Heart right ventricle (tissue), 16 donors: ENCODE measurements around the gene SHISA4. TPM values are rescaled to one million over a fixed set of nuclear protein-coding genes. Genes with fewer than 3 reads are reported as not detected.
"Not testable (repeated sequence)": the region's sequence is repeated elsewhere in the genome, so short reads cannot be mapped to it uniquely, and the experiment has no call there.

ENCODE experiments used
- ATAC-seq, 8 donors: fragments of 200-7000 bp; cut with Tn5 transposase; one replicate each; pipeline ENCODE4 v1.9.1; 2020; ENCODE audit warnings: mild to moderate bottlenecking in 8 of 8, moderate library complexity in 8 of 8, moderate number of reproducible peaks in 1 of 8
- DNase-seq, 2 donors: peaks; one replicate each; pipeline ENCODE4 v3.0.0-alpha.2; 2020
- H3K27ac ChIP-seq, 10 donors: fragments of 200-600 bp; sonication (generic) in 2 of 10; one replicate each; pipeline versions ENCODE4 v1.5.0 to v1.8.0; 2020 to 2022; ENCODE audit warnings: mild to moderate bottlenecking in 3 of 10
- H3K27me3 ChIP-seq, 7 donors: fragments of 200-600 bp; one replicate each; pipeline ENCODE4 v1.8.0; 2021 to 2022; ENCODE audit warnings: mild to moderate bottlenecking in 2 of 7
- H3K36me3 ChIP-seq, 9 donors: fragments of 200-600 bp; sonication (generic) in 1 of 9; one replicate each; pipeline versions ENCODE4 v1.5.0 to v1.8.0; 2020 to 2022; ENCODE audit warnings: mild to moderate bottlenecking in 2 of 9
- H3K4me1 ChIP-seq, 9 donors: fragments of 200-600 bp; sonication (generic) in 1 of 9; one replicate each; pipeline versions ENCODE4 v1.5.0 to v1.8.0; 2020 to 2022; ENCODE audit warnings: mild to moderate bottlenecking in 4 of 9
- H3K4me3 ChIP-seq, 10 donors: fragments of 200-600 bp; sonication (generic) in 2 of 10; one replicate each; pipeline versions ENCODE4 v1.5.0 to v1.8.0; 2020 to 2022; ENCODE audit warnings: mild to moderate bottlenecking in 7 of 10, moderate library complexity in 2 of 10
- H3K9me3 ChIP-seq, 11 donors: fragments of 200-600 bp in 10 of 11; sonication (generic) in 2 of 11; one replicate each; pipeline versions ENCODE4 v1.5.0 to v1.8.0; 2013 to 2022; ENCODE audit warnings: mild to moderate bottlenecking in 2 of 11, control low read depth in 1 of 11, moderate library complexity in 1 of 11
- WGBS, 2 donors: extraction: QIAGEN DNeasy Blood & Tissue Kit; methylation state at CpG; one replicate each; pipeline ENCODE4 v1.1.7; 2013; ENCODE audit warnings: inconsistent platforms in 1 of 2; 5-methylcytosine and 5-hydroxymethylcytosine counted together
- intact Hi-C, 10 donors: fragments of 100-400 bp; cut with DNase I; formaldehyde crosslinking; loops; one replicate each; pipeline versions ENCODE4 v1.11.1 to v1.14.2; 2022
- polyA plus RNA-seq, 2 donors: library from polyadenylated mRNA; stranded (reverse); fragments of 200-250 nt; gene quantifications; one replicate each; pipeline ENCODE4 v1.2.3, GENCODE V29; 2013
- total RNA-seq, 10 donors: library from RNA; stranded (reverse); fragmentation: NEBNext Ultra II Directional in 3 of 10; extraction: Animal tissue kit (Norgen Biotek cat#: 25700) in 3 of 10; gene quantifications; one replicate each; pipeline versions ENCODE4 v1.2.1 to v1.2.4, GENCODE V29; 2021 to 2023
- TF ChIP-seq, protein P1 (sequence below), 9 donors: fragments of 200-600 bp; sonication (generic) in 2 of 9; IDR thresholded peaks; one replicate each; pipeline versions ENCODE4 v1.5.0 to v1.8.0; 2021 to 2022; ENCODE audit warnings: antibody characterized with exemption in 9 of 9, mild to moderate bottlenecking in 5 of 9, moderate library complexity in 1 of 9
- donor health status: Arrhythmogenic right ventricular cardiomyopathy.
- donor health status: ischemic (EF 13 %, LVEDD 7.1; RV severe dilation, severe dysfunction).
- donor health status: healthy with polysubstance abuse.
- donor health status: DM: no; HTN: yes; CAD: no.
- donor health status: DM: no; HTN: no; CAD: no.
- donor health status: ischemic (EF 25% LVEDD 6.9; RV normal size, moderate dysfunction).
- donor health status: ischemic (EF 25% LVEDD 5.7; RV mildly dilated, moderate dysfunction).
- donor health status: healthy.
- donor health status: DM: yes; HTN: yes; CAD: no.
- donor health status: Ischemic cardiomyopathy.
- donor health status: ischemic (EF 35%, LVEDD 5.7; RV mildly dilated, moderate dysfunction).
- donor health status: nonischemic (EF 11% LVEDD 7.7; RV severe dilation, severe dysfunction).
- donor health status: DM: yes; HTN: yes; CAD: no.
- donor health status: PGD.
- donor health status: ischemic (EF 29% LVEDD 5.4; RV normal size, mild dysfunction).
- donor health status: nonischemic (EF 23%, LVEDD 6.1; RV moderate dilation, normal function).

SHISA4 gene
- total and polyA plus RNA-seq, 12 donors, result 72.6 to 214 (median 122) TPM

DNA sequence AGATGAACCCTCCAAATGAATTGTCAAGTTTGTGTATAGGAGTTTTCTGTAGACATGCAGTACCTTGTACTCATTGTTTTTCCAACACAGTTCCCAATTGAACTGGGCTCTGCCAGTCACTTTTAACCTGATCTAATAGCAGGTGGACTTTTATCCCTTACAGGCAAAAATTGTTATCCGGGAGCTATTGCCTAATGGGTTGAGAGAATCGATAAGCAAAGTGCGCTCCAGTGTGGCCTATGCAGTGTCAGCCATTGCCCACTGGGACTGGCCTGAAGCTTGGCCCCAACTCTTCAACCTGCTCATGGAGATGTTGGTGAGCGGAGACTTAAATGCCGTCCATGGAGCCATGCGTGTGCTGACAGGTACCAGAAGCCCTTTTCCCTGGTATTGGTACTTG is 40.5 kb upstream of the SHISA4 start:
- Histone ChIP-seq H3K4me3 (no peak overlapping the region), H3K27me3 (no peaks in the 10 kb centered on the region), H3K36me3 (peaks cover 2 to 62% (median 18%) of the 10 kb centered on the region in 9 donors), H3K9me3 (no peaks in the 10 kb centered on the region), H3K4me1 (peaks cover 15 to 51% (median 27%) of the 10 kb centered on the region in 9 donors), H3K27ac (peak overlapping the region in 2 of 10 donors; percentile 25 to 73)
- WGBS, 2 donors, result 95 to 96% methylated on average over 6 of the region's 6 CpGs
- intact Hi-C loops, result no loop called here
- no peak for ATAC-seq
- no peak for DNase-seq
- TF ChIP-seq, protein P1, sequence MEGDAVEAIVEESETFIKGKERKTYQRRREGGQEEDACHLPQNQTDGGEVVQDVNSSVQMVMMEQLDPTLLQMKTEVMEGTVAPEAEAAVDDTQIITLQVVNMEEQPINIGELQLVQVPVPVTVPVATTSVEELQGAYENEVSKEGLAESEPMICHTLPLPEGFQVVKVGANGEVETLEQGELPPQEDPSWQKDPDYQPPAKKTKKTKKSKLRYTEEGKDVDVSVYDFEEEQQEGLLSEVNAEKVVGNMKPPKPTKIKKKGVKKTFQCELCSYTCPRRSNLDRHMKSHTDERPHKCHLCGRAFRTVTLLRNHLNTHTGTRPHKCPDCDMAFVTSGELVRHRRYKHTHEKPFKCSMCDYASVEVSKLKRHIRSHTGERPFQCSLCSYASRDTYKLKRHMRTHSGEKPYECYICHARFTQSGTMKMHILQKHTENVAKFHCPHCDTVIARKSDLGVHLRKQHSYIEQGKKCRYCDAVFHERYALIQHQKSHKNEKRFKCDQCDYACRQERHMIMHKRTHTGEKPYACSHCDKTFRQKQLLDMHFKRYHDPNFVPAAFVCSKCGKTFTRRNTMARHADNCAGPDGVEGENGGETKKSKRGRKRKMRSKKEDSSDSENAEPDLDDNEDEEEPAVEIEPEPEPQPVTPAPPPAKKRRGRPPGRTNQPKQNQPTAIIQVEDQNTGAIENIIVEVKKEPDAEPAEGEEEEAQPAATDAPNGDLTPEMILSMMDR (IDR thresholded peaks at IDR 0.05), result no peak

DNA sequence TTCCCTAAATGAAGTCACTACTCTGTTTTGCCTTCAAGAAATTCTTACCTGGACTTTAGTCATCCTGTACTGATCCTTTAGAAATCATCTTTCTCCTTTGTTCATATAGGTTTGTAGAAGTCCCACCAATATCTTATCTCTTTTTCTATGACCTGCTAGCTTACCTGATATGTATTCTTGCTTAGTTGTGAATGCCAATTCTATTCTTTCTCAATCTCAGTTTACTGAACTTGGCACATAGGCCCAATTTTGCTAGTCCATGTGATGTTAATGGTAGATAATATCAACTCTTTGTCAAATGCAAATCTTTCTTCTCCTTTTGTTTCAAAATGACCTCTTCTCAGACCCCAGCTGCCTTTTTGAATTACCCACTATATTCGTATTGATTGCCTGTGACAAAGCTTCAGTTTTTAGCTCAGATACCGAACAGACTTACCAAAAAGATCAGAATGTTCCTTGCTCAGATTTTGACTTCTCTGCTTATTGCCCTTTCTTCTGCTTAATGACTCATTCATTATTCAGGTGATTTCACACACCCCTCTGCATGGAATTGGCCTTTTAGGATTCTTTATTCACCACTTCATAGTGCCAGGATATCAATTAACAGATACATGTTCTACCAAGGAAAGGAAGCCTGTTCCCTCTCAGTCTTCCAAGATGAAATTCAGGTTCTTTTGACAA is 39.2 kb upstream of the SHISA4 start:
- H3K27me3 ChIP-seq, result no peaks in the 10 kb centered on the region
- H3K27ac ChIP-seq, result peak overlapping the region in 9 of 10 donors; percentile 23 to 73 (median 58)
- intact Hi-C loops, result no loop called here
- no peak overlapping the region for H3K4me3 ChIP-seq
- no peaks in the 10 kb centered on the region for H3K9me3 ChIP-seq
- 65 to 66% methylated on average over 2 of the region's 2 CpGs for WGBS, 2 donors
- peaks cover 4 to 75% (median 27%) of the 10 kb centered on the region in 9 donors for H3K36me3 ChIP-seq
- peaks cover 15 to 51% (median 27%) of the 10 kb centered on the region in 9 donors for H3K4me1 ChIP-seq
- ATAC-seq, result peak in 2 of 8 donors; percentile 12 to 27
- TF ChIP-seq, protein P1 (IDR thresholded peaks at IDR 0.05), result no peak
- DNase-seq, result no peak

DNA sequence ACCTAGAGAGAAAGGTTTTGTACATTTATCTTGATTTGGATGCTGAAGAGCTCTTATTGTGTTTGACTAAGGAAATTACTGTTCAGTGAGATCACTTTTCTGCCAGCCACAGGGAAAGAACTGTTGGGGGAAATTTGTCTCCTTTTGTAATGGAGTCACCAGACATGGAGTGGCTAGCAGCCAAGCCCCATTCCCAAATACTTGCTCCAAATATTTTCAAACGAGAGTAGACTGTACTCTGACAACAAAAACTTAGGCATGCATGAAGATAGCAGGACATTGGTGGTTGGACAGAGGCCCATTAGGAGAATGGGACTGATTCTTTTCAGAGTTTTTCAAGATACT is 38.7 kb upstream of the SHISA4 start:
- no peaks in the 10 kb centered on the region for H3K27me3 ChIP-seq
- peaks cover 4 to 80% (median 32%) of the 10 kb centered on the region in 9 donors for H3K36me3 ChIP-seq
- DNase-seq (peak in 1 of 2 donors; percentile 53), ATAC-seq (peak; percentile 25 to 84 (median 72))
- TF ChIP-seq, protein P1 (IDR thresholded peaks at IDR 0.05), result no peak
- 8 to 15% methylated on average over 1 of the region's 1 CpG for WGBS, 2 donors
- peaks cover 15 to 51% (median 27%) of the 10 kb centered on the region in 9 donors for H3K4me1 ChIP-seq
- no peaks in the 10 kb centered on the region for H3K9me3 ChIP-seq
- intact Hi-C loops, result no loop called here
- no peak overlapping the region for H3K4me3 ChIP-seq
- peak overlapping the region; percentile 5 to 73 (median 56) for H3K27ac ChIP-seq

- peaks cover 4 to 100% (median 50%) of the 10 kb centered on the region in 9 donors for H3K36me3 ChIP-seq
- H3K4me3 ChIP-seq, result no peak overlapping the region
- H3K4me1 ChIP-seq, result peaks cover 15 to 39% (median 24%) of the 10 kb centered on the region in 9 donors
- H3K9me3 ChIP-seq, result no peaks in the 10 kb centered on the region
- 74 to 89% methylated on average over 1 of the region's 1 CpG for WGBS, 2 donors
- no peaks in the 10 kb centered on the region for H3K27me3 ChIP-seq
- ATAC-seq, result no peak
- intact Hi-C loops, result no loop called here
- no peak for DNase-seq
- peak overlapping the region in 1 of 10 donors; percentile 9 for H3K27ac ChIP-seq
- TF ChIP-seq, protein P1 (IDR thresholded peaks at IDR 0.05), result no peak
Measured at GRCh38 chr1:201851949-201852348, 36.7 kb upstream of the SHISA4 start.

DNA sequence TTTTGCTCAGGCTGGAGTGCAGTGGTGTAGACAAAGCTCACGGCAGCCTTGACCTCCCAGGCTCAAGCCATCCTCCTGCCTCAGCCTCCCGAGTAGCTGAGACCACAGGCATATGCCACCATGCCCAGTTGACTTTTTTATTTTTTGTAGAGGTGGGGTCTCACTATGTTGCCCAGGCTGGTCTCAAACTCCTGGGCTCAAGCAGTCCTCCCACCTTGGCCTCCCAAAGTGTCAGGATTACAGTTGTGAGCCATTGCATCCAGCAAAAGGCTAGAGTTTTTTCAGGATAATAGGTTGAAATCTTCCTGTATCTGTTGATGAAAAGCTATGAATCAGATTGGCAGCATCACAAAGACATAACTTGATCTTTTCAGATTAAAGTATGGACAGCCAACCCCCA is 32.0 kb upstream of the SHISA4 start:
- H3K9me3 ChIP-seq, ATAC-seq, H3K27ac ChIP-seq, H3K4me3 ChIP-seq, intact Hi-C loops, H3K27me3 ChIP-seq, H3K4me1 ChIP-seq, DNase-seq: not testable (repeated sequence)
- 100% methylated on average over 2 of the region's 2 CpGs for WGBS, 2 donors
- H3K36me3 ChIP-seq, result peaks cover 0 to 100% (median 70%) of the 10 kb centered on the region in 9 donors
